ENCODE data around the gene RNF34.

Gene RNF34

GRCh38 chr12:121356657-121357056, 43.3 kb upstream of the RNF34 start:
- TF ChIP-seq FOXP2 (optimal IDR thresholded peaks at IDR 0.05; ENCODE audit: borderline replicate concordance, extremely low read depth, extremely low read length, insufficient read depth) (no peak), SIN3A (IDR thresholded peaks at IDR 0.05; ENCODE audit: borderline replicate concordance, insufficient read depth, low read length) (no peak), TAF1 (IDR thresholded peaks at IDR 0.05; ENCODE audit: borderline replicate concordance, insufficient read depth, low read length) (no peak), POLR2AphosphoS5 (IDR thresholded peaks at IDR 0.05; ENCODE audit: low read depth, low read length) (no peak)
- TF ChIP-seq, protein P1, sequence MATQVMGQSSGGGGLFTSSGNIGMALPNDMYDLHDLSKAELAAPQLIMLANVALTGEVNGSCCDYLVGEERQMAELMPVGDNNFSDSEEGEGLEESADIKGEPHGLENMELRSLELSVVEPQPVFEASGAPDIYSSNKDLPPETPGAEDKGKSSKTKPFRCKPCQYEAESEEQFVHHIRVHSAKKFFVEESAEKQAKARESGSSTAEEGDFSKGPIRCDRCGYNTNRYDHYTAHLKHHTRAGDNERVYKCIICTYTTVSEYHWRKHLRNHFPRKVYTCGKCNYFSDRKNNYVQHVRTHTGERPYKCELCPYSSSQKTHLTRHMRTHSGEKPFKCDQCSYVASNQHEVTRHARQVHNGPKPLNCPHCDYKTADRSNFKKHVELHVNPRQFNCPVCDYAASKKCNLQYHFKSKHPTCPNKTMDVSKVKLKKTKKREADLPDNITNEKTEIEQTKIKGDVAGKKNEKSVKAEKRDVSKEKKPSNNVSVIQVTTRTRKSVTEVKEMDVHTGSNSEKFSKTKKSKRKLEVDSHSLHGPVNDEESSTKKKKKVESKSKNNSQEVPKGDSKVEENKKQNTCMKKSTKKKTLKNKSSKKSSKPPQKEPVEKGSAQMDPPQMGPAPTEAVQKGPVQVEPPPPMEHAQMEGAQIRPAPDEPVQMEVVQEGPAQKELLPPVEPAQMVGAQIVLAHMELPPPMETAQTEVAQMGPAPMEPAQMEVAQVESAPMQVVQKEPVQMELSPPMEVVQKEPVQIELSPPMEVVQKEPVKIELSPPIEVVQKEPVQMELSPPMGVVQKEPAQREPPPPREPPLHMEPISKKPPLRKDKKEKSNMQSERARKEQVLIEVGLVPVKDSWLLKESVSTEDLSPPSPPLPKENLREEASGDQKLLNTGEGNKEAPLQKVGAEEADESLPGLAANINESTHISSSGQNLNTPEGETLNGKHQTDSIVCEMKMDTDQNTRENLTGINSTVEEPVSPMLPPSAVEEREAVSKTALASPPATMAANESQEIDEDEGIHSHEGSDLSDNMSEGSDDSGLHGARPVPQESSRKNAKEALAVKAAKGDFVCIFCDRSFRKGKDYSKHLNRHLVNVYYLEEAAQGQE (IDR thresholded peaks at IDR 0.05; ENCODE audit: insufficient read depth in 1 of 2, low read depth in 2 of 2, low read length in 2 of 2) = no peak

GRCh38 chr12:121357331-121357730, 42.6 kb upstream of the RNF34 start:
- TF ChIP-seq POLR2AphosphoS5 (IDR thresholded peaks at IDR 0.05; ENCODE audit: low read depth, low read length) = no peak
- TF ChIP-seq TAF1 (IDR thresholded peaks at IDR 0.05; ENCODE audit: borderline replicate concordance, insufficient read depth, low read length) = no peak
- TF ChIP-seq SIN3A (IDR thresholded peaks at IDR 0.05; ENCODE audit: borderline replicate concordance, insufficient read depth, low read length) = no peak
- TF ChIP-seq, protein P1 (IDR thresholded peaks at IDR 0.05; ENCODE audit: insufficient read depth in 1 of 2, low read depth in 2 of 2, low read length in 2 of 2) = no peak
- no peak for TF ChIP-seq FOXP2 (optimal IDR thresholded peaks at IDR 0.05; ENCODE audit: borderline replicate concordance, extremely low read depth, extremely low read length, insufficient read depth)

DNA sequence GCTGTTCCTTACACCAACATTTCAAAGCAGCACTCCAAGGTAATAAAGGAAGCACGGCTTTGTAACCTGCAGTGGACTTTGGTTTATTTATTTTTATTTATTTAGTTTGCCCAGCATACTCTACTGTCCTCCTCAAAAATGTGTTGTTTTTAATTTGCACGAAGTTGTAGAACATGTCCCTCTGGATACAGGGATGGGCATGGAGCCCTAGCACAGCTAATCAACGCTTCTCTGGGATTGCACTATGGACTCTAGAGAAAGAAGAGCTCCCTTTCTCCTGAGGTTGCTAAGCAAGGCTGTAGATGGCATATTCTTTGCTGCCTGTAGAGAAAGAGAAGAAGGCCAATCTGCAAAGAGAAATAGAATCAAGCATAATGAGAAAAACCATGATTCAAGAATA, 41.8 kb upstream of the RNF34 start:
- TF ChIP-seq FOXP2 (optimal IDR thresholded peaks at IDR 0.05; ENCODE audit: borderline replicate concordance, extremely low read depth, extremely low read length, insufficient read depth) (no peak), POLR2AphosphoS5 (IDR thresholded peaks at IDR 0.05; ENCODE audit: low read depth, low read length) (no peak), TAF1 (IDR thresholded peaks at IDR 0.05; ENCODE audit: borderline replicate concordance, insufficient read depth, low read length) (no peak), SIN3A (IDR thresholded peaks at IDR 0.05; ENCODE audit: borderline replicate concordance, insufficient read depth, low read length) (no peak)
- TF ChIP-seq, protein P1 (IDR thresholded peaks at IDR 0.05; ENCODE audit: insufficient read depth in 1 of 2, low read depth in 2 of 2, low read length in 2 of 2) = no peak

DNA sequence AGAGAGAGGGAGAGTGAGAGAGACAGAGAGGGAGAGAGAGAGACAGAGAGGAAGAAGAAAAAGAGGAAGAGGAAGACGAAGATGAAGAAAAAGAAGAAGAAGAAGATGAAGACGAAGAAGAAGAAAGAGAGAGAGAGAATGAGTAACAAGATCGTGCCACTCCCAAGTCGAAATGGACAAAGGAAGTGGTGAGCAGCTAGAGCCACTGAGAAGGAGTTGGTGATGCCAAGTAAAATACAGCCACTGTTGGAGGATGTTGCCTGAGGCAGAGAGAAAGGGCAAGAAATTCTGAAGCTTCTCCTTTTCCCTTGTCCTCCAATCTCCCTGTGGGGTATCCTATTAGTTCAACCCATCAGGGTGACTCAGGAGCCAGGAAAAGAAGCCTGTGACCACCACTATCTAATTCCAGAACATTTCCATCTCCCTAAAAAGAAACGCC, 35.2 kb upstream of the RNF34 start:
- TF ChIP-seq TAF1 (IDR thresholded peaks at IDR 0.05; ENCODE audit: borderline replicate concordance, insufficient read depth, low read length) (no peak), SIN3A (IDR thresholded peaks at IDR 0.05; ENCODE audit: borderline replicate concordance, insufficient read depth, low read length) (no peak), FOXP2 (optimal IDR thresholded peaks at IDR 0.05; ENCODE audit: borderline replicate concordance, extremely low read depth, extremely low read length, insufficient read depth) (no peak), POLR2AphosphoS5 (IDR thresholded peaks at IDR 0.05; ENCODE audit: low read depth, low read length) (no peak)
- TF ChIP-seq, protein P1 (IDR thresholded peaks at IDR 0.05; ENCODE audit: insufficient read depth in 1 of 2, low read depth in 2 of 2, low read length in 2 of 2) = no peak

All from PFSK-1 (cell line).